ENCODE measurements around the gene DCBLD1.

GRCh38 chr6:117531809-117532725, 49.6 kb downstream of the DCBLD1 start:
- TF ChIP-seq CTCF (IDR thresholded peaks at IDR 0.05) = no peak
- no peak for TF ChIP-seq POLR2A (IDR thresholded peaks at IDR 0.05)
